ENCODE data around the gene PRKRIP1.
"Not testable (repeated sequence)": the region's sequence is repeated elsewhere in the genome, so short reads cannot be mapped to it uniquely, and the experiment has no call there.

DNA sequence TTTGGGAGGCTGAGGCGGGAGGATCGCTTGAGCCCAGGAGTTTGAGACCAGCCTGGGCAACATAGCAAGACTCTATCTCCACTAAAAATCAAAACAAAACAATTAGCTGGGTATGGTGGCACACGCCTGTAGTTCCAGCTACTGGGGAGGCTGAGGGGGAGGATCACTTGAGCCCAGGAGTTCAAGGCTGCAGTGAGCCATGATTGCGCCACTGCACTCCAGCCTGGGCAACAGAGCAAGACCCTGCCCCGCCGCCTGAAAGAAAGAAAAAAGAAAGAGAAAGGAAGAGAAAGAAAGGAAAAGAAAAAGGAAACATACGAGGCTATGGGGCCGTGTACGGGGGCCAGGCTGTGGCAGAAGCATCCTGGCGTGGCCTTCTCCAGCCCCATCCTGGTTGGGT, 58.8 kb downstream of the PRKRIP1 start:
- TF ChIP-seq, protein P1, sequence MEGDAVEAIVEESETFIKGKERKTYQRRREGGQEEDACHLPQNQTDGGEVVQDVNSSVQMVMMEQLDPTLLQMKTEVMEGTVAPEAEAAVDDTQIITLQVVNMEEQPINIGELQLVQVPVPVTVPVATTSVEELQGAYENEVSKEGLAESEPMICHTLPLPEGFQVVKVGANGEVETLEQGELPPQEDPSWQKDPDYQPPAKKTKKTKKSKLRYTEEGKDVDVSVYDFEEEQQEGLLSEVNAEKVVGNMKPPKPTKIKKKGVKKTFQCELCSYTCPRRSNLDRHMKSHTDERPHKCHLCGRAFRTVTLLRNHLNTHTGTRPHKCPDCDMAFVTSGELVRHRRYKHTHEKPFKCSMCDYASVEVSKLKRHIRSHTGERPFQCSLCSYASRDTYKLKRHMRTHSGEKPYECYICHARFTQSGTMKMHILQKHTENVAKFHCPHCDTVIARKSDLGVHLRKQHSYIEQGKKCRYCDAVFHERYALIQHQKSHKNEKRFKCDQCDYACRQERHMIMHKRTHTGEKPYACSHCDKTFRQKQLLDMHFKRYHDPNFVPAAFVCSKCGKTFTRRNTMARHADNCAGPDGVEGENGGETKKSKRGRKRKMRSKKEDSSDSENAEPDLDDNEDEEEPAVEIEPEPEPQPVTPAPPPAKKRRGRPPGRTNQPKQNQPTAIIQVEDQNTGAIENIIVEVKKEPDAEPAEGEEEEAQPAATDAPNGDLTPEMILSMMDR (optimal IDR thresholded peaks at IDR 0.05 in 1 of 3, IDR thresholded peaks at IDR 0.05 in 1 of 3, conservative IDR thresholded peaks at IDR 0.05 in 1 of 3; ENCODE audit: extremely low read depth in 1 of 3, insufficient read depth in 2 of 3, low read length in 3 of 3), result not testable (repeated sequence)
- TF ChIP-seq EZH2 (IDR thresholded peaks at IDR 0.05; ENCODE audit: low read length), result not testable (repeated sequence)
